DMS 273 treated with DMSO at 0.1 percent for 48 hours (cell line): Measurements from ENCODE around the gene SNCG.
"Not testable (repeated sequence)": the region's sequence is repeated elsewhere in the genome, so short reads cannot be mapped to it uniquely, and the experiment has no call there.

Source experiments
- DNase-seq: peaks from one replicate; lab custom pipeline; 2025; lab: John Stamatoyannopoulos, UW

The SNCG gene

DNA sequence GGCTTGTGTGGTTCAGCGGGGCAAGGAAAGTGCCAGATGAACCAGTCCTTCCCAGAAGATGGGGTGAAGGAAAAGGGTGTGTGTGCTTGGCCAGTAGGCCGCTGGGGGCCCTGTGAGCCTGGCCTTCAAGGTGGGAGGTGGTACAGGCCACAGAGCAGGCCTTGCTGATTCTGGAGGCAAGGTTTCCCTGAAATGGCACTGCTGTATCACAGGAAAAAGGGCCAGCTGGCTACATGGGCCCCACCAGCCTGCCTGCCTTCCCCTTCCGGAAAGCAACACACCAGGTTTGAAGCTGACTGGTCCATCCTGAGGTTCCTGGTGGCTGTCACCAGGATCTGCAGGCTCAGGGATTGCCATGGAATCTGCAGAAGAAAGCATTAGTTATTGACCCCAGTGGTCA, 13.5 kb upstream of the SNCG start:
- DNase-seq = no peak

DNA sequence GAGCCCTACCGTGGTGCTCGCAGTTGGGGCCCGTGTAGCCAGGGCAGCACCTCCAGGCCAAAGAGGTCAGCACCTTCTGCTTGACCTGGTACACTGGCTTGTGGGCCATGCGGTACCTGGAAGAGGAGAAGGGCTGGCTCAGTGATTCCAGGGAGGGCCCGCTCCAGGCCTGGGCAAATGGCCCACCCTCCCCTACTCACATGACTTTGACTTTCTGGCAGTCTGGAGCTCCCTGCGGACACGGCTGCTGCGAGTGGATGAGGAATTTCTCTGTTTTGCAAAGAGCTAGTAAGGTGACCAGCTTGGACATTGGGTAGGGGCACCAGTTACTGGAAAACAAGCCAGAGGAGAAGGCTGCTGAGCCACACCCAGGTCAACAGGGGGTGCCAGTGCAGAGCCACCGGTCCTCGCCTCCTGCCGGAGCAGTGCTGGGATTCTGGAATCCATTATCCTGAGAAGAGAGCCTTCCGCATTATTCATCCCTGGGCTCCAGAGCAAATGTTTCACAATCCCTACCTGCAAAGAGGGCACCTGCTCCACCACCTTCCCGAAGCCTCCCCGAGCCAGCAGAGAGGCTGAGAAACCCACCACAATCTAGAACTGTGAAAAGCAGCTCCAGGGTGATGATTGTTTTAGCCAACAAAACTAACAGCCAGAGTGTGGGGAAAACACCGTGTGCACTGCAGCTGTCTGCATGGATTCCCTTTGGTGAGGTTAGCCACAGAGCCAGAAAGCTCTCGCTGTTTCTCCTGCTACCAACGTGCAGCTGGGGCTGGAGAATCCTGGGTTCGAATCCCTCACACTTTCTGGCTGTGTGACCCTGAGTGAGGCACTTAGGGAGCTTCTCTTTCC, 12.8 kb upstream of the SNCG start:
- DNase-seq = peak; percentile 6

DNA sequence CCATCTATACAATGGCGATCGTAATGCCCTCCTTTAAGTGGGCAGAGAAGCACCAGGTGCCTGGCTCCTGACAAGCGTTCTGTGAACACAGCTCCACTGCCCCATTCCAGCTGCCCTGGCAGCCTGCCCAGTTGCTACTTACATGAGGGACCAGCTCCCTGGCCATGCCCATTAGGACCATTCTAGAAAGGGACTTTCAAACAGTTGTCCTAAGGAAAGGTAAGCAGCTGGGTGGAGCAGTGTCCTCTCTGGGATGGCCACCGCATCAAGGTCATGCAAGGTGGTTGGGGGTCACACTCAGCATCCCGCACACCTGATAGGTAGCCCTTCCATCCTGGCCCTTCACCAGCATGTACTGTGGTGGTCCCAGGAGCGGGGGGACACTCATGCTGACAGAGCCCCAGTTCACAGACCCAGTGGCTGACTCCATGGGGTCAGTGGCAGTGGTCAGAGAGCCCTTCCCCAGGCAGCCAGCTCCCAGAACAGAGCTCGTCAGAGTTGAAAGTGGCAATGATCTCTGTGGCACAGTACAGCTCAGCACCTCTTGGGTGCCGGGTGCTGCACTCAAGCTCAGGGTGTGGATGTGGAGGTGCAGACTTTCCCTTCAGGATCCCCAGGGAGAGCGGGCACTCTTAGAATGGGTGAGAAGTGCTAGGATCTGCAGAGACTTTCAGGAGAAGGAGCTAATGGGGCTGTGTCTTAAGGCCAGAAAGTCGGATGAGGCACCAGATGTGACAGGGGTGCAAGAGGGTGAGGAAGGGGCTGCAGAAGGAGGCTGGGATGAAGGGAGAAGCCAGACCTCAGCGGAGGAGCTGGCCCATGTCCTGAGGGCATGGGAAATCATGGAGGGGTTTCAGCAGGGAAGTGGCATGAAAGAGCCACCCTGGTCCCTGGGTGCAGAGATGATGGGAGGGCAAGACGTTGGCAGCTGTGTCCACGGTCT, 11.9 kb upstream of the SNCG start:
- no peak for DNase-seq

DNA sequence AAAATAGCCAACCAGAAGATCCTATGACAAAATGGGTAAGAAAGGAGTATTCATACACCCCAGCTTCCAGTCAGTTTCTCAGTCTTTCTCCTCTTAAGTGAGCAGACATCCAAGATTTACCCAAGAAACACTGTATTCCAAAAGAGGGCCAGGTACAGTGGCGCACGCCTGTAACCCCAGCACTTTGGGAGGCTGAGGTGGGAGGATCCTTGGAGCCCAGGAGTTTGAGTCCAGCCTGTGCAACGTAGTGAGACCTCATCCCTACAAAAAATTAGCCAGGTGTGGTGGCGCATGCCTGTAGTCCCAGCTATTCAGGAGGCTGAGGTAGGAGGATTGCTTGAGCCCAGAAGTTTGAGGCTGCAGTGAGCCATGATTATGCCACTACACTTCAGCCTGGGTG, 10.6 kb upstream of the SNCG start:
- not testable (repeated sequence) for DNase-seq

DNA sequence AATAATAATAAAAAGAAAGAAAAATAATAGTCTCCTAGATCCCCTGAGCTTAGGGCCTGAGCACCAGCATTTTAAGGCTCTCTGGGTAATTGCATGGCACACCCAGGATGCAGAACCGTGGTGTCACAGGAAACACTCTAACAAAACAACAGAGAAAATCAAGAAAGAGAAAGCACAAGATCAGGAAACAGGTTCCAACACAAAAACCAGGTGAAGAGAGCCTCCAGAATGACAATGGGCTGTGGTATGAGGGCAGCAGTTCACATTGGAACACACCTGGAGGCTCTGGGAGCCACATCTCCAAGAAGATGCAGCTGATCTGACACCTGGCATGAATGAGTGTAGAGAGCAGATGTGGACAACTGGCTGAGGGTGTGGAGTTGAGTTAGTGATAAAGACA, 8.1 kb upstream of the SNCG start:
- DNase-seq = no peak

DNA sequence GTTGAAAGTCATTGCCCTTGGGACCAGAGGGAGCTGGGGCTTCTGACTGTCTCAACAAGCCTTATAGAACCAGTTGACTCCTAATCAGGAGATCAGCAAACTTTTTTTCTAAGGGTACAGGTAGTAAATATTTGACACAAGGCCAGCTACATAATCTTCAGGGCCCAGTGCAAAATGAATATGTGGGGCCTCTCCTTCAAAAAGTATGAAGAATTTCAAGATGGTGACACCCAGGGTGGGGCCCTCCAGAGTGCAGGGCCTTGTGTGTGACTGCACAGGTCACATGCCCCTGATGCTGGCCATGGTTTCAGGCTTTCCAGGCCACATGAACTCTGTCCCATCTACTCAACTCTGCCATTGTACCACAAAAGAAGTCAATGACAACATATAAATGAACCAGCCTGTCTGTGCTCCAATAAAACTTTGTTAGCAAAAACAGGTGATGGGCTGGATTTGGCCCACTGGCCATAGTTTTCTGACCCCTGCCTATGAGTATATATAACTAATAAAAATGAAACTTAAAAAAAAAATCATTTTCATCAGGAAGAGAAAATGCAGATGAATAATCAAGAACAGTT, 7.1 kb upstream of the SNCG start:
- DNase-seq = no peak

DNA sequence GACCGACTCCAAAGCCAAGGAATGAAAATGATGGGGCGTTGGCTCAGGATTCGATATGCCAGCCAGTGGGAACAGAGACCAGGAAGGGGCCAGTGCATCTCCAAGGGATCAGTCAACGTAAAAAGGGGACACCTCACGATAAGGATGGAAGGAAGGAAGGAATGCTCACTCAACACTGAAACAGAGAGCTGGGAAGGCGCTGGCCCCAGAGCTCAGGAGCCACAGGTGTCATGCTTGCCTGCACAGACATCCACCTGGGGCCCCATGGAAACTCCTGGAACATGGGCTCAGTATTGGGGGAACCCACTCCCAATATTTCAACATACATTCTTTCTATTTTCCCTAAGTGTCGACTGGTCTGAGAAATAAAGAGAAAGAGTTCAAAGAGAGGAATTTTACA, 6.3 kb upstream of the SNCG start:
- no peak for DNase-seq

DNA sequence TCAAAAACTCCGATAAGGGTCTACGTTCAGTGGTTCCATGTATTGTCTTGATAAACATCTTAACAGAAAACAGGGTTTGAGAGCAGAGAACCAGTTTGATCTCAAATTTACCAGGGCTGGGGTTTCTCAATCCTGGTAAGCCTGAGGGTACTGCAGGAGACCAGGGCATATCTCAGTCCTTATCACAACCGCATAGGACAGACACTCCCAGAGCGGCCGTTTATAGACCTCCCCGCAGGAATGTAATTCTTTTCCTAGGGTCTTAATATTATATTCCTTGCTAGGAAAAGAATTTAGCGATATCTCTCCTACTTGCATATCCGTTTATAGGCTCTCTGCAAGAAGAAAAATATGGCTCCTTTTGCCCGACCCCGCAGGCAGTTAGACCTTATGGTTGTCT, 5.7 kb upstream of the SNCG start:
- DNase-seq = not testable (repeated sequence)

DNA sequence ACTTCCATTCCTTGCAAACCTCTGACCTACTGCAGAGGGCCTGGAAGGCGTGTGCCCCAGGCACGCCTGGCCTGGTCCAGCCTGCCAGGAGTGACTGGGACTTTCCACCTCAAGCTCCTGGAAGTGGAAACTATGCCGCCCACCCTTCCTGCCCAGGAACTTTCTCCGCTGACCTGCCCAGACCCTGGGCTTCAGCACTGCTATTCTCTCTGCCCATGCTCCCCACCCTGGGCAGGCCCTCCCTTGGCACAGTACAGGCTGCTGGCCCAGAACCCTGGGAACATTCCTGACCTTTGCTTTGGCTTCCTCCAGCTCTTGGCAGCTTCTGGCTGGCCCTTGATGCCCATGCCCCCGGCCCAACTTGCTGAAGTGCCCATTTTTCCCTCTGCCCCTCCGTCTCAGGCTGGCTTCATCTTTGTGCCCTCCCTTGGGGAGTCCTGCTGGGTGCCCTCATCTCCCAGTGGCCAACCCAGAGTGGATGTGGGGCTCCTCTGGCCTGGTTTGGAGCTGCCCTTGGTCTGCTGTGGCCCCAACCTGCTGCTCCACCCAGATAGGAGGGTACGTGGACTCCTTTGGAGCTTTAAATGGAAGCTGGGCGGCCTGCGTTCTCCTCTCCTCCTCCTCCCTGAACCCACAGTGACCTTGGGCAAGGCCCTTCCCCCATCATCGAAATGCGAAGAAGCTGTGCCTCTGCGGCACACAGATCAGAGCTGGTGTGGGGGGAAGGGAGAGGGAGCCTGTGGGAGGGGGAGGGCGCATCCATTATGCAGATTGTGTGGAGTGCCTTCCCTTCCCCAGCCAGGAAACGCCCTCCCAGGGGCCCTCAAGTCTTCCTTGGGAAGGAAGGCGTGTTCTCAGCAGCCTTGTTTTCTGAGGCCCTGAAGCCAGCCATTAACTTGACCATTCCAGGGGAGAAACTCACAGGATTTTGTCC, 4.4 kb upstream of the SNCG start:
- DNase-seq = no peak

DNA sequence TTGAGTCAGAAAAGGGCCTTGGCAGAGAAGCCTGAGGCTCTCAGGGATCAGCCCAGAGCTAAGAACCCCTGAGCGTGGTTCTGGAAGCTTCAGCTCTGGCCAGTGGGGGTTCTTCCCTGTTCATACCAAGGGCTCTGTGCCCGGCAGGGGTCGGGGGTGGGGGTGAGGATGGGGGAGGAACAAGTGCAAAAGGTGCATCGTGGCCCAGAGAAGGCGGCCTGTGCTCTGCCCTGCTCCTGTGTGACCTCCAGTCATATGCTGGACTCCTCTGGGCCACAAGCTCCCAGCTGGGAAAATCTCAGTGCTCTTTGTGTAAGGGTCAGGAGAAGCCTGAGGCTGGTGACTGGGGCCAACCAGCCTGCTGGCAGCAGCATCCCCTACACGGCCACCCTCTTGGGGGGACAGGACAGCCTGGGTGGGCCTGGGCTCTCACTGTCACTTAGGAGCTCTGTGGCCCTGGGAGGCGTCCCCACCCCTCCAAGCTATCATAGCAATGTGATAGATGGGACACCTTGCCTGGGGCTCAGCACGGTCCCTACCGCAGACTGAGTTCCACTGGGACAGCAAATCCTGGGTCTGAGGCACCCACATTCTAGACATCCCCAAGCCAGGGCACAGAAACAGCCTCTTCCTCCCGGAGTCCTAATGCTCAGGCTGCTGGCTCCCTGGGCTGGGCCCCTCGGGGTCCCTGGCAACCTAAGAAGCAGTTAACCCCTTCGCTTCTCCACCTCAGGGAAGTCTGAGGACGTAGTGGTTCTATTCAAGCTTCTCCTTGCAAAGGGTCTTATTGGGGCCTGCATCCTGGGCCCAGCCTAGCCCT, 3.5 kb upstream of the SNCG start:
- DNase-seq = no peak

DNA sequence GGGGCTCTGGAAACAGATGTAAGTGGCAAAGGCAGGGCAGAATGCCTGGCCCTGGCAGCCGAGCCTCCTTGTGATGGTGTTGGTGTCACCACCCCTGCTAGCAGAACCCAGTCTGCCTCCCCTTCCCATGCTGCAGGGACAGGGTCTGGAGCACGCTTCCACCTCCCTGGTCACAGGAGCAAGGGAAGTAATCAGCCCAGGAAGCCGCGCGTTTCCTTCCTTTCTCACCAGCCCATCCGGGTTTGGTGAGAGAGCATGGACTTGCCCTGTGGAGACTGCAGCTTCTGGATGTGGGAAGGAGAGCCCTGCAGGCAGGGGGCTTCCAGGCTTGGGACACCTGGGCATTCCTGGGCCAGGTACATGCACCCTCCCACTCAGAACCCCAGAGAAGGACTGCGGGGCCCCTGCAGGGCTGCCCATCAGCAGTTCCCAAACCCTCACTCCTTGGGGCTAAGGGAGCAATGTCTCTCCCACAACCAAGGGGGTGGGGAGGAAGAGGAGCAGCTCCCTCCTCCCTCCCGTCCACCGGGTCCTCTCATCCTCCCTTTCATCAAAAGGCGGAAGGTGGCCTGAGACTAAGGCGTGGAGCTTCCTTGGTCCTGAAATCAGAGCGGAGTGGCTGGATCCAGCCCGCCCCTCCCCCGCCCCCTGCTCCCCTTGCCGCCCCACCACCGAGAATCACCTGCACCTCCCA, 2.8 kb upstream of the SNCG start:
- no peak for DNase-seq

DNA sequence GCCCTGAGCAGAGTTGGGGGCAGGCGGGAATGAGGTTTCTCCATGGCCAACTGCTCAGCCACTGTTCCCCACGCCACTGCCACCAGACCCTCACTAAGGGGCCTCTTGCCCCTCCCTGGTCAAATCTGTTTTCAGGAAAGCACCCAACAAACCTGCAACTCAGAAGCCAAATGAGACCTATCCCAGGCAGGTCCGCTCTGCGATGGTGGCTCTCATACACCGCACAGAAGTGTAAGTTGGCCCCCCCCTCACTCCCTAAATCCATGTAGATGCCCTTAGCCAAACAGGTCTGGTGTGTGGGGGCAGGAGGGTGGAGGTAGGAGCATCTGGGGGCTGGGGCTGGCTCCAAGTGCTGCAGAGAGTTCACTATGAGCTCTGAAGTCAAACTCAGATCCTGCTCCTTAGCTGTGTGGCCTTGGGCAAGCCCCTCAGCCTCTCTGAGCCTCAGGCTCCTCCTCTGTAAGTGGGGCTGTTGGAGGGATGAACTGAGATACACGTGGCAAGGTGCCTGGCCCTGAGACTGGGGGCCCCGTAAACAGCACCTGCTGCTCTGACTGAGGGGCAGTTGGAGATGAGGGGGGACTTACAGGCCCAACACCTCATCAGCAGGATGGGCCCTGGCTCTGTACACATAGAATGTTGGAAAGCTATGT, 2.1 kb upstream of the SNCG start:
- DNase-seq = no peak

DNA sequence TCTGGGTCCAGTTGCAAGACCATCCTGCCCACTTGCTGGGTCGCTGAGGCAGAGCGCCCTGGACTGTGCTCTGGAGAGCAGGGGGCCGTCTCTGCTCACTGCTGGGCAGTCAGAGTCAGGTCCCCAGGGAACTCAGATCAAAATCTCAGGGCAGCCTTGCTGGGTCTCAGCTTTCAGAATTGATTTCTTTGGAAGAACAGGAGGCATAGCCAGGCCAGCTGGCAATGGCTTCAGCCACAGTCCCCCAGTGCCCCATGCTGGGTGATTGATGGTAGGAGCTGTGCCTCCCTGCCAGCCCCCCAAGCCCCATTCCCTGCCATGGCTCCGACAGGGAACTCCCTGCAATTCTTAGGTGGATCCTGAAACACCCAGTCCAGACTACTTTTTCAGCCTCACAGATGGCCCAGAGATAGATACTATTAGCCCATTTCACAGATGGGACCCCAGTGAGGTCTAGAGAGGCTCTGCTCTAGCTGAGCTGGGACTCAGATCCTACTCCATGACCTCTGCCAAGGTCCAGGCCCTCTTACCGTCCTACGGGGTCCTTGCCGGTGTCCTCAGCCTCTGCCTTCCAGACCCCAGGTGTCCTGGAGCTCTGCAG, 1.5 kb upstream of the SNCG start:
- DNase-seq = no peak

DNA sequence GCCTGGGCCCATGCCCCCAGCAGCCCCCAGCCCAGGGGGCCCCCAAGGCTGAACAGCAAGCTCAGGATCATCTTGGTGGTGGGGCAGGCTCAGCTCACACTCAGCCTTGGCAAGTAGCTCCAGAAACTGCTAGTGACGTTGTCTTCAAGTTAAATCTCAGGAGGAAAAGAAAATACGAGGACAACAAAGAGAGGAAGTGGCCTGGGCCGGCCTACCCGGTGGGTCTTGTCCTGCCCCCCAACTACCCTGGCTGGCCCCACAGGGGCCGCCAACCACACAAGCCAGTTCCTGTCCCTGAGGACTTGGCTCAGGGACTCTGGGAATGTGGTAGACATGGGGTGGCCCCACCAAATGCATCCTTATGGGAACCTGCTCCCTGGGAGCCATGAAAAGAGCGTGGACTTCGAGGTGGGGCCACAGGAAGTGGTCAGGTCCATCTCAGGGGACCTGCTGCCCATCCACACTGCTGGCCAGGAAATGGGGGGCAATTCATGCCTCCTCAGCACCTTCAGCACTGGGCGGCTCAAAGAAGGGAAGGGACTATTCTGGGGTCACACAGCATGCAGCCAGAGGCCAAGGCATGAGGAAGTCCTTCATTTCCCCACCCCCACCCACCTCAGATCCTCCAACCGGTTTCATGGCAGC, 806 bp upstream of the SNCG start, which contains the start of gene MMRN2:
MMRN2 (minus strand) TSS at position 145 of the 645 bp plus-strand sequence; CDS start at position 71, 74 bp downstream.
- DNase-seq = no peak

DNA sequence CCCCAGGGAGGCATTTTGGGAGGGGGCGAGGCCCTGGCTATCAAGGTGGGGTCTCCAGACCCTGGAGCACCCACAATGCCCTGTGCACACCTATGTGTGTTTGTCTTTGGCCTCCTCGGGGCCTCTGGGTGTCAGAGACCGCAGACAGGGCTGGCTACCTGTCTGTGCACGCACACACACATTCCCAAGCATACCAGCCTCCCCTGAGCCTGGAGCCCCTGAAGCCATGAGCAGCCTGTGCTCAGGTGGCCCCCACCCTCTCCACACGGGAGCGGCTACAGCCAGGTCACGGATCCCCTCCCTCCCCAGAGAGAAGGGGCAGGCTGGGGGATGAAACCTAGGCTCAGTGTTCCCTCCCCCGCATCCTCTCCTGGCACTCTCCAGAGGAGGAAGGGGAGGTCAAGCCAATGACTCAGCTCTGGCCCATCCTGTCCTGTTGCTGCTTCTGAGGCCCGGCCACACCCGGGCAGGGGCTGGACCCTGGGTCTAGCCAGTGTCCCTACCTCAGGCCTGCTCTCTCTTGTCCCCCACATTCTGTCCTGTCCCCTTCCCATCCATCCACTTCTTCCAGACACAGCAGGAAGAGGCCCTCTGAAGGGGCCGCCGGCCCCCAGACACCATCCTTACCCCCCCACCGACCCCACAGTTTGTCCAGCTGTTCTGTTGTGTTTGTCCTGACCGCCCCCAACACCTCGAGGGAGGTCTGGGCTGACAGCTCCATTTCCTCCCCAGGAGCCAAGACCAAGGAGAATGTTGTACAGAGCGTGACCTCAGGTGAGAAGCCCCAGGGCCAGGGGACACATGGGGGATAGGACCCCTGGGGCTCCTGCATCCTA, 720 bp downstream of the SNCG start:
- DNase-seq = no peak

DNA sequence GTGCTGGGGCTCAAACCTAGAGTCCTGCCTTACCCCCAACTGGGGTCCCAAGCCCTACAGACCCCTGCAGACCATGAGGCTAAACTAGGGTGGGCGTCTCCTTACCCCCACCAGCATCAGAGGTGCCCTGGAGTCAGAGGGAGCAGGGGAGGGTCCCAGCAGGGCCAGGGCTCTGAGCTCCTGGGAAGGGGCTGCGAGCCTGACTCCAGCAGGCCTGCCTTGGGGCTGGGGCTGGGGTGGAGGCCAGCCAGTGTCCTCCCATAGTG, 1.3 kb downstream of the SNCG start:
- DNase-seq = no peak

DNA sequence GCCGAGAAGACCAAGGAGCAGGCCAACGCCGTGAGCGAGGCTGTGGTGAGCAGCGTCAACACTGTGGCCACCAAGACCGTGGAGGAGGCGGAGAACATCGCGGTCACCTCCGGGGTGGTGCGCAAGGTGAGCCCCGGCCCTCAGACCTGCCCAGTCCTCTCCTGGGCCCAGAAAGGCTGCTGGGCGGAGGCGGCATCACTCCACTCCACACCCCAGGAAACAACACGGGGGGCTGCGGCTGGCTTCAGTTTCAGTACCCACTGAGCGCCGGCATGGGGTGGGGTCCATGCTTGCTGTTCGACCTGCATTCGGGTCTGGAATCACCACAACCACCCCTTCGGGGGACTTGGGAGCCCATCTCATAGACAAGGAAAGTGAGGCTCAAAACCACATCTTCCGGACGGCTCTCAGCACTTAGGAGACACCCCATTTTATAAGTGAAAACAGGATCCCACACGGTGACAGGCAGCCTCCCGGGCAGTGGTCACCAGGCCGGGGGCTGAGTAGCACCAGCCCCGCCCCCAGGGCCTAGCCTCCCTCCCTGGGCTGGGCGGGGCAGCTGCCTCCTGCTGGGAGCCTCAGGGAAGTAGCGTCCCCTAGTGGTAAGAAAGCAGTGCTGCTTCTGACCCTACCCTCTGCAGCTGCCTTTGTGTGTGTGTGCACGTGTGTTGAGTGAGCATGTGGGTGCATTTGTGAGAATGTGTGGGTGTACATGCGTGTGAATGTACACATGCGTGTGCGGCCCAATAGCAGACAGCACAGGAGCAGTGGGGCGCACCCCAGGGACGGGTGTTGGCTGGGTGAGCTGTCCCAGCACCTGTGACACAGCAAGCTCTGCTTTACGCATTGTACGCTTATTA, 1.8 kb downstream of the SNCG start:
- no peak for DNase-seq
